IPS DF 6.9 (cell line): ENCODE measurements around the gene CACNA1C.

Experiments
- DNase-seq: peaks from one replicate; pipeline ENCODE4 v3.0.0-alpha.2; 2013; ENCODE audit warnings: low read depth, low spot score
- H3K27ac ChIP-seq: one replicate; pipeline ENCODE4 v1.5.1; 2013; ENCODE audit warnings: low read length, control low read depth
- H3K27me3 ChIP-seq: 2 replicates; pipeline ENCODE4 v1.6.1; 2013; ENCODE audit warnings: mild to moderate bottlenecking, low read length; ENCODE audit not compliant: control insufficient read depth, insufficient read depth
- H3K36me3 ChIP-seq: 2 replicates; pipeline ENCODE4 v1.6.1; 2013; ENCODE audit warnings: low read length; ENCODE audit not compliant: control insufficient read depth, insufficient read depth
- H3K4me1 ChIP-seq: 2 replicates; pipeline ENCODE4 v1.6.1; 2013; ENCODE audit warnings: low read length; ENCODE audit not compliant: control insufficient read depth, insufficient read depth
- H3K4me3 ChIP-seq: 2 replicates; pipeline ENCODE4 v1.5.1; 2013; ENCODE audit warnings: mild to moderate bottlenecking, low read length
- H3K9me3 ChIP-seq: 2 replicates; pipeline ENCODE4 v1.6.1; 2013; ENCODE audit warnings: low read length, inconsistent platforms; ENCODE audit not compliant: control insufficient read depth, insufficient read depth
- WGBS: extraction: QIAGEN DNeasy Blood & Tissue Kit; methylation state at CpG from one replicate; pipeline ENCODE4 v1.1.7; 2013; ENCODE audit warnings: mixed read lengths, missing lambda C conversion rate; ENCODE audit not compliant: insufficient read length, insufficient coverage; 5-methylcytosine and 5-hydroxymethylcytosine counted together

The CACNA1C gene

GRCh38 chr12:2179058-2179457, 126.3 kb downstream of the CACNA1C start:
- Histone ChIP-seq H3K27me3 (no peaks in the 10 kb centered on the region), H3K36me3 (no peaks in the 10 kb centered on the region), H3K27ac (no peak overlapping the region), H3K9me3 (no peaks in the 10 kb centered on the region), H3K4me3 (no peak overlapping the region), H3K4me1 (peaks cover 2% of the 10 kb centered on the region; the same call in 1 of the 2 replicates)
- no peak for DNase-seq
- no CpG with 5 or more reads among the region's 2 CpGs for WGBS

- no peak overlapping the region for H3K27ac ChIP-seq
- no peaks in the 10 kb centered on the region for H3K9me3 ChIP-seq
- no peaks in the 10 kb centered on the region for H3K36me3 ChIP-seq
- peaks cover 2% of the 10 kb centered on the region; the same call in 1 of the 2 replicates for H3K4me1 ChIP-seq
- no peak for DNase-seq
- H3K4me3 ChIP-seq = no peak overlapping the region
- H3K27me3 ChIP-seq = no peaks in the 10 kb centered on the region
- WGBS = no CpG with 5 or more reads among the region's 9 CpGs
These were observed 127.4 kb downstream of the CACNA1C start for GRCh38 chr12:2179953-2180736.

- DNase-seq = no peak
- Histone ChIP-seq H3K4me1 (peaks cover 2% of the 10 kb centered on the region; the same call in 1 of the 2 replicates), H3K9me3 (no peaks in the 10 kb centered on the region), H3K27me3 (no peaks in the 10 kb centered on the region), H3K4me3 (no peak overlapping the region), H3K27ac (no peak overlapping the region), H3K36me3 (no peaks in the 10 kb centered on the region)
- no CpG with 5 or more reads among the region's 3 CpGs for WGBS
These were observed 127.9 kb downstream of the CACNA1C start for GRCh38 chr12:2180737-2181082.

- Histone ChIP-seq H3K27ac (no peak overlapping the region), H3K36me3 (no peaks in the 10 kb centered on the region), H3K4me1 (peaks cover 2% of the 10 kb centered on the region; the same call in 1 of the 2 replicates), H3K4me3 (no peak overlapping the region), H3K27me3 (no peaks in the 10 kb centered on the region), H3K9me3 (no peaks in the 10 kb centered on the region)
- DNase-seq = no peak
- no CpG with 5 or more reads among the region's 23 CpGs for WGBS
These were observed 131.1 kb downstream of the CACNA1C start for GRCh38 chr12:2183556-2184541.

- Histone ChIP-seq H3K4me3 (no peak overlapping the region), H3K36me3 (no peaks in the 10 kb centered on the region), H3K4me1 (peaks cover 9% of the 10 kb centered on the region; the same call in 1 of the 2 replicates), H3K9me3 (no peaks in the 10 kb centered on the region), H3K27ac (no peak overlapping the region), H3K27me3 (no peaks in the 10 kb centered on the region)
- no peak for DNase-seq
- WGBS = no CpG with 5 or more reads among the region's 21 CpGs
These were observed 133.1 kb downstream of the CACNA1C start for GRCh38 chr12:2185751-2186341.

GRCh38 chr12:2187195-2187945, 134.6 kb downstream of the CACNA1C start:
- Histone ChIP-seq H3K27ac (no peak overlapping the region), H3K9me3 (no peaks in the 10 kb centered on the region), H3K27me3 (no peaks in the 10 kb centered on the region), H3K4me3 (no peak overlapping the region), H3K36me3 (no peaks in the 10 kb centered on the region), H3K4me1 (peaks cover 9% of the 10 kb centered on the region; the same call in 1 of the 2 replicates)
- DNase-seq = no peak
- no CpG with 5 or more reads among the region's 15 CpGs for WGBS

GRCh38 chr12:2190085-2190484, 137.3 kb downstream of the CACNA1C start:
- DNase-seq = no peak
- WGBS = no CpG with 5 or more reads among the region's 9 CpGs
- H3K4me3 ChIP-seq = no peak overlapping the region

GRCh38 chr12:2190896-2191533, 138.2 kb downstream of the CACNA1C start:
- peaks cover 7% of the 10 kb centered on the region; the same call in 1 of the 2 replicates for H3K4me1 ChIP-seq
- no peak overlapping the region for H3K27ac ChIP-seq
- no peaks in the 10 kb centered on the region for H3K36me3 ChIP-seq
- no CpG with 5 or more reads among the region's 15 CpGs for WGBS
- no peaks in the 10 kb centered on the region for H3K9me3 ChIP-seq
- no peak overlapping the region for H3K4me3 ChIP-seq
- no peak for DNase-seq
- H3K27me3 ChIP-seq = no peaks in the 10 kb centered on the region

More at GRCh38 chr12:2190085-2190484, 137.3 kb downstream of the CACNA1C start:
- peaks cover 7% of the 10 kb centered on the region; the same call in 1 of the 2 replicates for H3K4me1 ChIP-seq
- H3K9me3 ChIP-seq = no peaks in the 10 kb centered on the region
- no peak overlapping the region for H3K27ac ChIP-seq
- H3K27me3 ChIP-seq = no peaks in the 10 kb centered on the region
- no peaks in the 10 kb centered on the region for H3K36me3 ChIP-seq

GRCh38 chr12:2191534-2192153, 138.9 kb downstream of the CACNA1C start:
- H3K36me3 ChIP-seq = no peaks in the 10 kb centered on the region
- no peaks in the 10 kb centered on the region for H3K9me3 ChIP-seq
- no CpG with 5 or more reads among the region's 19 CpGs for WGBS
- no peaks in the 10 kb centered on the region for H3K27me3 ChIP-seq
- H3K4me3 ChIP-seq = no peak overlapping the region
- H3K4me1 ChIP-seq = peaks cover 7% of the 10 kb centered on the region; the same call in 1 of the 2 replicates
- DNase-seq = no peak
- no peak overlapping the region for H3K27ac ChIP-seq
